ENCODE results near the gene ZNF468.
A peak's percentile ranks its signal among the peaks of the same experiment; 100 is the strongest.
"Not testable (repeated sequence)": the region's sequence is repeated elsewhere in the genome, so short reads cannot be mapped to it uniquely, and the experiment has no call there.

ZNF468 gene

DNA sequence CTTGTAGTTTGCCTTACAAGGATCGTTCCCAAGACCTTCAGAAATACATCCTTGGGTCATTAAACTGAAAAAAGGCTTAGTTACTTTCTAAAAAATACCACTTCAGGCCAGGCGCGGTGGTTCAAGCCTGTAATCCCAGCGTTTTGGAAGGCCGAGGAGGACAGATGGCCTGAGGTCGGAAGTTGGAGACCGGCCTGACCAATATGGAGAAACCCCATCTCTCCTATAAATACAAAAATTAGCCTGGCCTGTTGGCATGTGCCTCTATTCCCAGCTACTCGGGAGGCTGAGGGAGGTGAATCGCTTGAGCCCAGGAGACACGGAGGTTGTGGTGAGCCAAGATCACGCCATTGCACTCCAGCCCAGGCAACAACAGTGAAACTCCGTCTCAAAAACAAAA lies 33.7 kb downstream of the ZNF468 start:
- TF ChIP-seq, protein P1, sequence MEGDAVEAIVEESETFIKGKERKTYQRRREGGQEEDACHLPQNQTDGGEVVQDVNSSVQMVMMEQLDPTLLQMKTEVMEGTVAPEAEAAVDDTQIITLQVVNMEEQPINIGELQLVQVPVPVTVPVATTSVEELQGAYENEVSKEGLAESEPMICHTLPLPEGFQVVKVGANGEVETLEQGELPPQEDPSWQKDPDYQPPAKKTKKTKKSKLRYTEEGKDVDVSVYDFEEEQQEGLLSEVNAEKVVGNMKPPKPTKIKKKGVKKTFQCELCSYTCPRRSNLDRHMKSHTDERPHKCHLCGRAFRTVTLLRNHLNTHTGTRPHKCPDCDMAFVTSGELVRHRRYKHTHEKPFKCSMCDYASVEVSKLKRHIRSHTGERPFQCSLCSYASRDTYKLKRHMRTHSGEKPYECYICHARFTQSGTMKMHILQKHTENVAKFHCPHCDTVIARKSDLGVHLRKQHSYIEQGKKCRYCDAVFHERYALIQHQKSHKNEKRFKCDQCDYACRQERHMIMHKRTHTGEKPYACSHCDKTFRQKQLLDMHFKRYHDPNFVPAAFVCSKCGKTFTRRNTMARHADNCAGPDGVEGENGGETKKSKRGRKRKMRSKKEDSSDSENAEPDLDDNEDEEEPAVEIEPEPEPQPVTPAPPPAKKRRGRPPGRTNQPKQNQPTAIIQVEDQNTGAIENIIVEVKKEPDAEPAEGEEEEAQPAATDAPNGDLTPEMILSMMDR (IDR thresholded peaks at IDR 0.05; ENCODE audit: insufficient read depth, low read length, poor library complexity, severe bottlenecking), result no peak
- no peaks in the 10 kb centered on the region for H3K36me3 ChIP-seq (ENCODE audit: control insufficient read depth, insufficient read depth, low read length)
- H3K27me3 ChIP-seq (replicated peaks; ENCODE audit: control insufficient read depth, insufficient read depth, low read length), result no peaks in the 10 kb centered on the region
- H3K4me3 ChIP-seq (replicated peaks; ENCODE audit: low read depth, low read length), result no peak overlapping the region
- no peak for DNase-seq (ENCODE audit: extremely low read depth, insufficient read length)

DNA sequence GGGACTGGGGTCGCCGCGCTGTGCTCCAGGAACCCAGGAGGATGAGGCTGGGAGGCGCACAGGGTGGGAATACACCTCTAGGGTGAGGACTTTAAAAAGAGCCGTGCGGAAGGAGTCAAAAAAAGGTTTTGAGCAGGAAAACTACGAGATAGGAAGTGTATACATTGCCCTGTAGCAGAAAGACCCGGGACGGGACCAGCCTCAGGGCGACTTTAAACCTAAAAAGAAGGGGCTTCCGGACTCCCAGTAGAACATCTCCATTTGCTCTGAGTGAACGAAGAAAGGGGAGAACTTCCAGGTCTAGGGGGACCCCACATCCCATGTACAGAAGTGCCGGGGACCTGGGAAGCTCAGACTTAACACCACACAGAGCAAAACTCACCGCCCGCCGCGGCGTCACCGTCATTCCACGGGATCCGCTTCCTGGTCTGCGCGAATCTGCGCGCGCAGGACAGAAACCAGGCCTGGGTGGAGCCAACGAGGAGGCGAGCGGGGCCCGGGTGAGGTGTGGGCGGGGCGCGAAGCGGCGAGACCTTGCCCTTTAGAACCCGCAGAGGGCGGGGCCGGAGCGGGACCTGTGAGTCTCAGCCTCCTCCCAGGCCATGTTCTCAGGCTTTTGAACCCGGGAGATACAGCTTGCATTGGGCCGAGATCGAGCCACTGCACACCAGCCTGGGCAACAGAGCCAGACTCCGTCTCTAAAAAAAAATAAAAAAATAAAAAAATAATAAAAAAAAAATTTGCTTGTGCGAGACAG lies 36.0 kb downstream of the ZNF468 start, which contains the start of gene ZNF28:
TSS of gene ZNF28 (minus strand) at position 430 of the 757 bp plus-strand sequence. CDS start 3,675 bp downstream, outside the sequence.
- H3K27me3 ChIP-seq (replicated peaks; ENCODE audit: control insufficient read depth, insufficient read depth, low read length), result not testable (repeated sequence)
- peak; percentile 42 for DNase-seq (ENCODE audit: extremely low read depth, insufficient read length)
- H3K4me3 ChIP-seq (replicated peaks; ENCODE audit: low read depth, low read length), result peak within 1 kb of the TSS; percentile 77

DNA sequence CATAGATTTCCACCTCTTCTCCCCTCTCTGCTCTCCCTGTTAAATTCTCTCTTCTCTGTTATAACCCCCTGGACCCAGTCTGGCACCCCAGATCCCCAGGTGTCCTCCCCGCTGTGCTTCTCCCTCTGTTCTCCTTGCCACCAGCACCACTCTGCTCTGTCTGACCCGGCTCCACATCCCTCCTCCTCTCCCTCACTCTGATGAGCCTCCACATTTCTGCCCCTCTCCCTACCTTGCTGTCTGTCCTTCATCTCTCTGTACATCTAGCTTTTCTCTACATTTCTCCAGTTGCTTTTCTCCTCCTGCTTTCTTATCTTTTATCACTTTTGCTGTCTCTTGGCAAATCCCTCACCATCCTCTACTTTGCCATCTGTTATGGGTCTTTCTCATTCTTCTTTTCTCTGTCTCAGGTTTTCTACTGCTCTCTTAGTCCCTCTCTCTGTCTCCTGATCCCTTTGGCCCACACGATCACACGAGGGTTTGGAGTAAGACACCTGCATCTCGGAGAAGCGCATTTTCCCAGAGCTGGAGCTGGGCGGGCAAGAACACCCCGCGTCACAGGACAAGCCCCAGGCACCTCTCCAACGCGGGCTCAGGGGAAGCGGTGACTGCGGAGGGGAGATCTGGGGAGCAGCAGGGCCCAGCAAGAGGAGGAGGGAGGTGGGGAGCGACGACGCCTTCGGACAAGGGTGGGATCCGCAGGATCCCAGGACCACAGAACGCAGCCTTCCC lies 36.8 kb downstream of the ZNF468 start:
- peak overlapping the region; percentile 77 for H3K4me3 ChIP-seq (replicated peaks; ENCODE audit: low read depth, low read length)
- DNase-seq (ENCODE audit: extremely low read depth, insufficient read length), result peak; percentile 23
- H3K36me3 ChIP-seq (ENCODE audit: control insufficient read depth, insufficient read depth, low read length); H3K27me3 ChIP-seq (replicated peaks; ENCODE audit: control insufficient read depth, insufficient read depth, low read length): not testable (repeated sequence)

More for the DNA sequence above, 36.0 kb downstream of the ZNF468 start, which contains the start of gene ZNF28:
- not testable (repeated sequence) for H3K36me3 ChIP-seq (ENCODE audit: control insufficient read depth, insufficient read depth, low read length)

DNA sequence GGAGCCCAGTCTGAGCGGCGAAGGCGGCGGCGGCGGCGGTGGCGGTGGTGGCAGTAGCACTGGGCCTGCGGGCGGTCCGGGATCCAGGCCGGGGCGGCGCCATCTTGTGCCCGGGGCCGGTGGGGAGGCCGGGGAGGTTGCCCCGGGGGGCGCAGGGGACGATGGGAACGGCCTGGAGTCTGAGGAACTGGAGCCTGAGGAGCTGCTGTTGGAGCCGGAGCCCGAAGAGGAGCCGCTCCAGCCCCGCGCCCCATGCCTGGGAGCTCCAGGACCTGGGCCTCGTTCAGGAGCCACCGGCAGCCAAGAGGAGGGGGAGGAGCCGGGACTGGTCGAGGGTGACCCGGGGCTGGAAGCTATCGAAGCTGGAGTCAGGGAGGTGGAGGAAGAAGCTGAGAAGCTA lies 47.6 kb downstream of the ZNF468 start:
- TF ChIP-seq, protein P1 (IDR thresholded peaks at IDR 0.05; ENCODE audit: insufficient read depth, low read length, poor library complexity, severe bottlenecking), result no peak
- Histone ChIP-seq H3K27me3 (replicated peaks; ENCODE audit: control insufficient read depth, insufficient read depth, low read length) (no peaks in the 10 kb centered on the region), H3K4me3 (replicated peaks; ENCODE audit: low read depth, low read length) (no peak overlapping the region), H3K36me3 (ENCODE audit: control insufficient read depth, insufficient read depth, low read length) (peaks cover 9% of the 10 kb centered on the region)
- DNase-seq (ENCODE audit: extremely low read depth, insufficient read length), result no peak

DNA sequence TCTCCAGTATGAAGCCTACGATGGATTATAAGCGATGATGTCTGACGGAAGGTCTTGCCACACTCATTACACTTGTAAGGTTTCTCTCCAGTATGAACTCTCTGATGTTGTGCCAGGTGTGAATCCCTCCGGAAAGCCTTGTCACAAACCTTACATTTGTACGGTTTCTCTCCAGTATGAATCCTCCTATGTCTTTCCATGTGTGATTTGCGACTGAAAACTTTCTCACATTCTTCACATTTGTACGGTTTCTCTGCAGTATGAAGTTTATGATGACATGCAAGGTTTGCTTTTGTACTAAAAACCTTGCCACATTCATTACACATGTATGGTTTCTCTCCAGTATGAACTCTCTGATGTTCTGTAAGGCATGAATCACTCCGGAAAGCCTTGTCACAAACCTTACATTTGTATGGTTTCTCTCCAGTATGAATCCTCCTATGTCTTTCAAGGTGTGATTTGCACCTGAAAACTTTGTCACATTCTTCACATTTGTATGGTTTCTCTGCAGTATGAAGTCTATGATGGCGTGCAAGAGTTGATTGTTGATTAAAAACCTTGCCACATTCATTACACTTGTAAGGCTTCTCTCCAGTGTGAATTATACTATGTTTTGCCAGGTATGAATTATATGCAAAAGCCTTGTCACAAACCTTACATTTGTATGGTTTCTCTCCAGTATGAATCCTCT lies 57.3 kb downstream of the ZNF468 start:
- H3K36me3 ChIP-seq (ENCODE audit: control insufficient read depth, insufficient read depth, low read length); H3K27me3 ChIP-seq (replicated peaks; ENCODE audit: control insufficient read depth, insufficient read depth, low read length); H3K4me3 ChIP-seq (replicated peaks; ENCODE audit: low read depth, low read length); DNase-seq (ENCODE audit: extremely low read depth, insufficient read length): not testable (repeated sequence)

DNA sequence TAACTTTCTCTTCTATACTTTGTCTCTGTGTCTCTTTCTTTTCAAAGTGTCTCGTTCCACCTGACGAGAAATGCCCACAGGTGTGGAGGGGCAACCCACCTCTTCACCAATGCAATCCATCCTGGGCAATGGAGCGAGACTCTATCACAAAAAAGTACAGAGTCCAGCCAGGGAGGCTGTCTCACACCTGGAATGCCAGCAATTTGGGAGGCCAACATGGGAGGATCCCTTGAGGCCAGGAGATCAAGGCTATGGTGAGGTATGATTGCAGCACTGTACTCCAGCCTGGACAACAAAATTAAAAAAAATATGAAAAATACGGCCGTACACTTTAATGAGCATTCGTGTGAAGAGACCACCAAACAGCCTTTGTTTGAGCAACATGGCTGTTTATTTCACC lies 68.0 kb downstream of the ZNF468 start:
- no peak for DNase-seq (ENCODE audit: extremely low read depth, insufficient read length)
- no peaks in the 10 kb centered on the region for H3K27me3 ChIP-seq (replicated peaks; ENCODE audit: control insufficient read depth, insufficient read depth, low read length)
- H3K36me3 ChIP-seq (ENCODE audit: control insufficient read depth, insufficient read depth, low read length), result no peaks in the 10 kb centered on the region
- TF ChIP-seq, protein P1 (IDR thresholded peaks at IDR 0.05; ENCODE audit: insufficient read depth, low read length, poor library complexity, severe bottlenecking), result no peak
- H3K4me3 ChIP-seq (replicated peaks; ENCODE audit: low read depth, low read length), result no peak overlapping the region
